Lower leg skin (tissue), 4 donors: Measurements from ENCODE around the gene ZC3HAV1L. TPM values are rescaled to one million over a fixed set of nuclear protein-coding genes. Genes with fewer than 3 reads are reported as not detected.

ENCODE experiments used
- DNase-seq, 2 donors: peaks; one replicate each; pipeline ENCODE4 v3.0.0-alpha.2; 2019; ENCODE audit warnings: low spot score in 2 of 2
- H3K4me3 ChIP-seq: fragments of 200-600 bp; sonication (generic); 2 replicates; pipeline ENCODE4 v1.5.1; 2017; ENCODE audit warnings: mild to moderate bottlenecking, low read depth; ENCODE audit not compliant: poor library complexity, severe bottlenecking
- CTCF ChIP-seq, 3 donors: fragments of 450-650 bp; IDR thresholded peaks; one replicate each; pipeline ENCODE4 v1.5.1; 2016; ENCODE audit warnings: antibody characterized with exemption in 3 of 3, mild to moderate bottlenecking in 3 of 3, moderate library complexity in 2 of 3
- POLR2A ChIP-seq, 2 donors: fragments of 450-650 bp; IDR thresholded peaks; one replicate each; pipeline ENCODE4 v1.6.1; 2016 to 2017; ENCODE audit warnings: antibody characterized with exemption in 2 of 2, mild to moderate bottlenecking in 1 of 2, moderate library complexity in 1 of 2
- WGBS, 2 donors: methylation state at CpG; one replicate each; pipeline ENCODE4 v1.1.5; 2018; 5-methylcytosine and 5-hydroxymethylcytosine counted together
- intact Hi-C: fragments of 100-400 bp; cut with DNase I; formaldehyde crosslinking; loops from one replicate; pipeline ENCODE4 v1.15.0; 2023; ENCODE audit warnings: low total_unique reads
- total RNA-seq, 4 donors: library from RNA; depleted of rRNA; stranded (reverse); fragments of >200 nt; gene quantifications; one replicate each; pipeline ENCODE4 v1.1.0, GENCODE V29; 2016

ZC3HAV1L gene
- total RNA-seq, 4 donors from 2014 or later, result 16.2 to 47.4 (median 30.6) TPM

DNA sequence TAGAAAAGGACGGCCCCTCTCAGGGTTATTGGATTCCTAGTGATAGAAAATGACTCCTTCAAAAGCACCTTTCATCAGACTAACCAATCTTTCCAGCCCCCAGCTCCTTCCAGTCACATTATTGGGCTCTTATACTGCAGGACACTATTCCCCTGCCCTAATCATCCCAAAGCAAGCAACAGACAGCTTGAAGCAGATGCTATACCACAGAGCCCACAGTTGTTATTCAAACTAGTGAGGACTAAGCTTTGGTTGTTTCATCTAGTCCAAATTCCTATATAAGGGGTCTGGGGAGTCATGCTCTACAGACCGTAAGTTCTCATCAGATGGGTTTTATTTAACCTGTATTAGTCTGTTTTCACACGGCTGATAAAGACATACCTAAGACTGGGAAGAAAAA, 24.5 kb downstream of the ZC3HAV1L start:
- 88 to 94% methylated on average over 3 of the region's 3 CpGs for WGBS, 2 donors
- H3K4me3 ChIP-seq, result no peak overlapping the region
- TF ChIP-seq CTCF (IDR thresholded peaks at IDR 0.05), result no peak
- no peak for TF ChIP-seq POLR2A (IDR thresholded peaks at IDR 0.05)
- intact Hi-C loops, result no loop called here
- DNase-seq, result no peak

GRCh38 chr7:139004321-139005090, 31.3 kb downstream of the ZC3HAV1L start:
- intact Hi-C loops, result no loop called here
- H3K4me3 ChIP-seq, result no peak overlapping the region
- TF ChIP-seq POLR2A (IDR thresholded peaks at IDR 0.05) (no peak), CTCF (IDR thresholded peaks at IDR 0.05) (no peak)
- no peak for DNase-seq

DNA sequence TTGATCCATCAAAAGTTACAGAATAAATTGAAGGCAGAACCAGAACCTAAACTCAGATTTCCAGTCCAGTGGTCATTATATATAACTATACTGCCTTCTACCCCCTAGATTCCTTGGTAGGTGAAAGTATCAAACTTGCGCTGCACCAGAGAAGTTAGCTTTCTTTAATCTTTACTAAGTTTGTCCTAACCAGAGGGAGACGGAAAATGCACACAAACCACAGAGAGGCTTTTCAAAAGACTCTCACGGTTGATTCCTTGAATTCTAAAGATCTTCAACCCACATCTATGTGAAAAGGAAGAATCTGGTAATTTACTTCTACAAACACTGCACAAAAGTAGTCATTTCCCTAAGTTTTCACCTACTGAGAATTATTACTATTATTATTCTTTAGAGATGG, 36.4 kb downstream of the ZC3HAV1L start:
- WGBS, 2 donors, result 85 to 91% methylated on average over 3 of the region's 3 CpGs
- intact Hi-C loops, result no loop called here
- TF ChIP-seq CTCF (IDR thresholded peaks at IDR 0.05), result no peak
- TF ChIP-seq POLR2A (IDR thresholded peaks at IDR 0.05), result no peak

DNA sequence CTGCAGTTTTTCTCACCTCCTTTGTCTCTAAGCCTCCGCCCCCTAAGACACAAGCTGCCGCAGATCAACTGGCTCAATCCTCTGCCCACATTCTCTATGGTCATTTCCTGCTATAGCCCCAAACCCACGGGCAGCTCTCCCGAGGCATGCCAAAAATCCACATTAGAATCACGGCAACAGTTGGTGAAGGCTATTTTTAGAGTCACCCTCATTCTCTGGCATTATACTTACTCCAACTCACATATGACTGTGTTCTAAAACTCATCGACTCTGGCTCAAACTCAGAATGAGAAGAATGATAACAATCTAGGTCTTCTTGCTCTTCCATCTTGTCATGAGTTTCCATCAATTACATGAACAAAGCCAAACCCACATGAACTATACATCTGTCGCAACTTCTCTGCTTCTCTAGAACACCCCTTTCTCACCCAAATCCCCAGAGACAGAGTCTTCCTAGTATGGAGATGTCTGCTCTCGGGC, 43.8 kb downstream of the ZC3HAV1L start:
- intact Hi-C loops, result no loop called here
- no peak for DNase-seq
- TF ChIP-seq CTCF (IDR thresholded peaks at IDR 0.05), result no peak
- no peak for TF ChIP-seq POLR2A (IDR thresholded peaks at IDR 0.05)
- H3K4me3 ChIP-seq, result no peak overlapping the region
- 78 to 84% methylated on average over 8 of the region's 8 CpGs for WGBS, 2 donors

More for the DNA sequence above, 36.4 kb downstream of the ZC3HAV1L start:
- H3K4me3 ChIP-seq, result no peak overlapping the region
- DNase-seq, result no peak

DNA sequence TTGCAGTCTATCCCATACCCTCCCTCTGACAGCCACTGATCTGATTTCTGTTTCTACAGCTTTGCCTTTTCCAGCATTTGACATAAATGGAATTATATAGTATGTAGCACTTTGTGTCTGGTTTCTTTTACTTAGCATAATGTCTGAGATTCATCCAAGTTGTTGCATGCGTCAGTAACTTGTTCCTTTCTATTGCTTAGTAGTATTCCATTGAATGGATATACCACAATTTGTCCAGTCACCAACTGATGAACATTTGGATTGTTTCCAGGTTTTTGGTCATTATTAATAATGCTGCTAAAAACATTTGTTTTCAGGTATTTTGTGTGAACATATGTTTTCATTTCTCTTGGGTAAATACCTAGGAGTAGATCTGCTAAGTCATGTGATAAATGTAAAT, 48.2 kb downstream of the ZC3HAV1L start:
- TF ChIP-seq CTCF (IDR thresholded peaks at IDR 0.05) (no peak), POLR2A (IDR thresholded peaks at IDR 0.05) (no peak)
- intact Hi-C loops, result no loop called here
- WGBS, 2 donors, result 83 to 96% methylated on average over 1 of the region's 1 CpG
- H3K4me3 ChIP-seq, result no peak overlapping the region
- DNase-seq, result no peak
